ENCODE results near the gene ALDH1B1. TPM values are rescaled to one million over a fixed set of nuclear protein-coding genes. Genes with fewer than 3 reads are reported as not detected.

Gene ALDH1B1
- total RNA-seq, 2 experiments from 2014 or later: 13.5 to 16.7 TPM

GRCh38 chr9:38419181-38419580 lies 26.7 kb downstream of the ALDH1B1 start:
- Mint-ChIP-seq H3K27ac (no peak overlapping the region), H3K9me3 (ENCODE audit: low read depth) (no peaks in the 10 kb centered on the region), H3K4me1 (no peaks in the 10 kb centered on the region), H3K27me3 (peaks cover 41% of the 10 kb centered on the region), H3K4me3 (no peak overlapping the region), H3K36me3 (no peaks in the 10 kb centered on the region)
- DNase-seq: no peak
- ATAC-seq: no peak
- CTCF ChIA-PET: no interaction called here

DNA sequence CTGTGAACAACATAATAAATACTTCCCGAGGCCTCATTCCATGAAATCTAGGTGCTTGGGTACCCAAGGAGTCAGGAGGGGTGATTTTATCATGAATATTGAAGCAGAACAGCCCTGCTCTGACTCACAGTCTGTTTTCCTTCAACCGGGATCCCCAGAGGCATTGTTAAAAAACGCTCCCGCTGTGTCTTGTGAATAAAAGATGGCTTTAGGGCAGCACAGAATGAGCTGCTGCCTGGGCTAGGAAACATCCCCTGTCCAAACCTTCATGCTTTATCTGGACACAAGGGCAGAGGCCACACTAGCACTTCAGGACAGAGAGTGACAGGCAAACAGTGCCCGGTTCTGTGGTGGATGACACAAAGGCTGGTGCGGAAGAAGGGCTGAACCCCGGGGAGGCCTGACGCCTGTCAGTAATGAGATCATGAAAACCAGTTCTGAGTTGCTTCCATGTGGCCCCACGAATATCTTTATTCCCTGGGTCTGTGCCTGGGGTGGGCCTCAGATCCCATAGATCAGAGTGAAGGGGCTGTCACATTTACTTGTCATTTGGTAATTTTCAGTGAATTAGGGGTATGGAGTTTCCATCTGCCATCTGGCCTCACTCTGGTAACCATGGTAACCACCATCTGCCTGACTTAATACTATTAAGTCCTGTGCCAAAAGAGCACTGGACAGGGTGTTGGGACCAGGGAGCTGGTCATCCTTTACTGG lies 29.2 kb downstream of the ALDH1B1 start:
- CTCF ChIA-PET: no interaction called here

DNA sequence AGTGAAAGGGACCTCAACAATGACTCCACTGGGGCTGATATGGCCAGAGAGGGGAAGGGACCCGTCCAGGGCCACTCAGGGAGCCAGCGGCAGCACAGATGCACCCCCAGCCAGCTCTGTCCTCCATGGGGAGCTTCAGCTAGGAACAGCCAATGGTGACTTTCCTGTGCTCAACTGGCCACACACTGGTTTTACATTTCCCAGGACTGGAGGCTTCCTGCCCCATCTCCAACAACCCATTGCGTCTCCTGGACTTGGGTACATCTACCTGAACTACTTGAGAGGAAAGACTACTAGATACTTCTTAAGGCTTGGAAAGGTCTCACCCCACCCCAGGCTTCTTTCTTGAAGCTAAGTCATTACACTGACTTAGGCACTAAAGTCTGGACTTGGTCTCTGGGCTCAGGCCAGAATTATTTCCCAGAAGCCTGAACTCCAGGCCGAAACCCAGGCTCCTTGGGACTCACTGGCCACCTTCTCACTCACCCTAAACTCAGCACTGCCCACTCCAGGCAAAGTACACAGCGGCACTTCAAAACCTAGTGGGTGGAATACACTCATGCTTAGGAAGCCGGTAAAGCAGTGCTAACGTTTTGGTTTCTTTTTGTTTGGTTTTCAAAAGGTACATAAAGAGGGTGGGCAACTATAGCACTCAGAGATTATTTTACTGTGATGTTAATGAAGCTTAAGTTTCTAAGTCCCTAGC lies 30.2 kb downstream of the ALDH1B1 start:
- Mint-ChIP-seq H3K27ac (no peak overlapping the region), H3K9me3 (ENCODE audit: low read depth) (no peaks in the 10 kb centered on the region), H3K4me3 (no peak overlapping the region), H3K27me3 (peaks cover 64% of the 10 kb centered on the region), H3K36me3 (no peaks in the 10 kb centered on the region), H3K4me1 (peaks cover 3% of the 10 kb centered on the region)
- ATAC-seq (no peak), DNase-seq (no peak)
- CTCF ChIA-PET: no interaction called here

More for the DNA sequence above, 29.2 kb downstream of the ALDH1B1 start:
- H3K4me3 Mint-ChIP-seq: no peak overlapping the region
- no peaks in the 10 kb centered on the region for H3K9me3 Mint-ChIP-seq (ENCODE audit: low read depth)
- H3K4me1 Mint-ChIP-seq: peaks cover 3% of the 10 kb centered on the region
- H3K27ac Mint-ChIP-seq: no peak overlapping the region
- ATAC-seq: no peak
- no peaks in the 10 kb centered on the region for H3K36me3 Mint-ChIP-seq
- peaks cover 58% of the 10 kb centered on the region for H3K27me3 Mint-ChIP-seq
- DNase-seq: no peak

GRCh38 chr9:38423273-38423972 lies 30.9 kb downstream of the ALDH1B1 start:
- CTCF ChIA-PET: no interaction called here
- Mint-ChIP-seq H3K27ac (no peak overlapping the region), H3K4me1 (peaks cover 3% of the 10 kb centered on the region), H3K36me3 (no peaks in the 10 kb centered on the region), H3K9me3 (ENCODE audit: low read depth) (no peaks in the 10 kb centered on the region), H3K4me3 (no peak overlapping the region), H3K27me3 (peaks cover 68% of the 10 kb centered on the region)
- DNase-seq (no peak), ATAC-seq (no peak)

GRCh38 chr9:38423973-38424843 lies 31.7 kb downstream of the ALDH1B1 start, which contains the start of gene IGFBPL1:
IGFBPL1 (minus strand) TSS chr9:38424454; CDS start chr9:38424424, 30 bp downstream.
- Mint-ChIP-seq H3K4me3 (no peak within 1 kb of the TSS), H3K4me1 (peaks cover 3% of the 10 kb centered on the region), H3K9me3 (ENCODE audit: low read depth) (no peaks in the 10 kb centered on the region), H3K27me3 (peaks cover 62% of the 10 kb centered on the region), H3K36me3 (no peaks in the 10 kb centered on the region), H3K27ac (no peak within 1 kb of the TSS)
- DNase-seq: no peak
- ATAC-seq: peak; percentile 23
- CTCF ChIA-PET: no interaction called here

GRCh38 chr9:38424918-38425317 lies 32.4 kb downstream of the ALDH1B1 start:
- ATAC-seq (no peak), DNase-seq (no peak)
- Mint-ChIP-seq H3K4me3 (no peak overlapping the region), H3K27ac (no peak overlapping the region), H3K36me3 (no peaks in the 10 kb centered on the region), H3K4me1 (peaks cover 3% of the 10 kb centered on the region), H3K9me3 (ENCODE audit: low read depth) (no peaks in the 10 kb centered on the region), H3K27me3 (peaks cover 61% of the 10 kb centered on the region)
- CTCF ChIA-PET: no interaction called here

DNA sequence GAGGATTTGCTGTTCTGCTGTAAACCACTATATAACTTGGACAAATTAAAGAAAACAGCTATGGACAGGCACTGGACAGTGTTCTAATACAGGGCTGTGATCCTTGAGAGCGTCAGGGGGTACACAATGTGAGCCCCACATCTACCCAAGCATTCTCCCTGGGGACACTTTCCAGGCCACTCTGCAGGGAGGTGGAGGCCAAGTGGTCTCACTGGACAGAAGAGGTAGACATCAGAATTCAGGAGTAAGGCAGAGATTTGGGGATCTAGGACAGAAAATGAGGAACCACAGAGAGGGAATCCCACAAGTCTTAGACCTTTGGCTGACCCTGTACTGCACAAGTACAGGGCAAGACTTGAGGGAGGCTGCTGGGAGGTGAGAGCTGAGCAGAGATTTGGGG lies 35.6 kb downstream of the ALDH1B1 start:
- peaks cover 7% of the 10 kb centered on the region for H3K4me1 Mint-ChIP-seq
- CTCF ChIA-PET: interaction anchor here (0.9 kb wide), 1 partner anchor 11 kb away, joined by 3 read pairs; no protein-coding TSS in a partner anchor
- no peak overlapping the region for H3K4me3 Mint-ChIP-seq
- H3K9me3 Mint-ChIP-seq (ENCODE audit: low read depth): no peaks in the 10 kb centered on the region
- ATAC-seq: no peak
- H3K27ac Mint-ChIP-seq: no peak overlapping the region
- DNase-seq: no peak
- peaks cover 47% of the 10 kb centered on the region for H3K27me3 Mint-ChIP-seq
- no peaks in the 10 kb centered on the region for H3K36me3 Mint-ChIP-seq

DNA sequence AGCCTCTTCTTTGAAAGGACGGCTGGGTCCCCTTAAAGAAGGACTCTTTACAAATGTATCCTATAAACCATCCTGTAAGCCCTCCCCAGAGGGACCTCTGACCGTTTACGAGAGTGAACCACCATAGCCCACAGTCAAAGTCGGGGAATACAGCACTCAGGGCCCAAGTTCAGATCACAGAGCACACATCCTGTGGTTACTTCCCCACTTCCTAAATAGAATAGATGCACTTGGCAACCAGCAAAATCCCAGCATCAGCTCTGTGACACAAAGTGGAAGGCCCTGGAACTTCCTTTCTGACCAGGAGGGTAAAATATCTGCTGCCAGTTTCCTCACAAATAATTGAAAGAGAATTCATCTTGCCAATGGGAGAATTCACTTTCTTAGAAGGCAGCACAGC lies 38.6 kb downstream of the ALDH1B1 start:
- CTCF ChIA-PET: interaction anchor here (1.7 kb wide), 1 partner anchor 517 kb away, joined by 8 read pairs; no protein-coding TSS in a partner anchor
- ATAC-seq (no peak), DNase-seq (no peak)
- no peak overlapping the region for H3K27ac Mint-ChIP-seq
- H3K9me3 Mint-ChIP-seq (ENCODE audit: low read depth): no peaks in the 10 kb centered on the region
- H3K36me3 Mint-ChIP-seq: no peaks in the 10 kb centered on the region
- peaks cover 36% of the 10 kb centered on the region for H3K27me3 Mint-ChIP-seq
- H3K4me3 Mint-ChIP-seq: no peak overlapping the region
- peaks cover 4% of the 10 kb centered on the region for H3K4me1 Mint-ChIP-seq

- H3K27ac Mint-ChIP-seq: no peak overlapping the region
- H3K27me3 Mint-ChIP-seq: peaks cover 20% of the 10 kb centered on the region
- H3K4me1 Mint-ChIP-seq: peaks cover 4% of the 10 kb centered on the region
- H3K9me3 Mint-ChIP-seq (ENCODE audit: low read depth): no peaks in the 10 kb centered on the region
- CTCF ChIA-PET: interaction anchor here (0.7 to 1.7 kb wide), 4 partner anchors 22 to 519 kb away, joined by 3 to 8 read pairs (median 3); partner anchors contain the start of gene SHB
- H3K36me3 Mint-ChIP-seq: no peaks in the 10 kb centered on the region
- ATAC-seq (no peak), DNase-seq (no peak)
- no peak overlapping the region for H3K4me3 Mint-ChIP-seq
These were observed 40.5 kb downstream of the ALDH1B1 start for GRCh38 chr9:38432922-38433510.

GRCh38 chr9:38434365-38434764 lies 41.9 kb downstream of the ALDH1B1 start:
- H3K27ac Mint-ChIP-seq: no peak overlapping the region
- DNase-seq (no peak), ATAC-seq (no peak)
- no peaks in the 10 kb centered on the region for H3K9me3 Mint-ChIP-seq (ENCODE audit: low read depth)
- H3K27me3 Mint-ChIP-seq: peaks cover 19% of the 10 kb centered on the region
- H3K4me1 Mint-ChIP-seq: peaks cover 4% of the 10 kb centered on the region
- no peaks in the 10 kb centered on the region for H3K36me3 Mint-ChIP-seq
- CTCF ChIA-PET: interaction anchor here (1.8 kb wide), 1 partner anchor 41 kb away, joined by 3 read pairs; no protein-coding TSS in a partner anchor
- H3K4me3 Mint-ChIP-seq: no peak overlapping the region

DNA sequence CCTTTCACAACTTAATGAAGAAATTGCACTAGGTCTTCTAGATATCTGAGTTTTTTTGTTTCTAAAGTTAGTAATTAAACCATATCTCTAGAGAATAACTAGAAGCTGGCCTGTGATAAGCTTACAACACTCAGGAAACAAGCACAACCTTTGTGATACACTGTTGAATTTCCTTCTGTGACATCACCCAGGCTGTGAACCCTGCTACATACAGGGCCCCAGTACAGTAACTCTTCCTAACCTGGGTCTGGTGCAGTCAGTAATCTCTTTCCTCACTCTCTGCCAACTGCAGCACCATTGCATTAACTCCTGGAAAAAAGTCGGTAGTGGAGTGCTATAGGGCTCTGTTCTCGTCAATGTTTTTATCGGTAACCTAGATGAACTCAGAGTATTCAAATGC lies 42.4 kb downstream of the ALDH1B1 start:
- H3K4me3 Mint-ChIP-seq: no peak overlapping the region
- ATAC-seq (no peak), DNase-seq (no peak)
- CTCF ChIA-PET: interaction anchor here (1.8 kb wide), 1 partner anchor 42 kb away, joined by 3 read pairs; no protein-coding TSS in a partner anchor
- H3K27ac Mint-ChIP-seq: no peak overlapping the region
- H3K4me1 Mint-ChIP-seq: peaks cover 4% of the 10 kb centered on the region
- no peaks in the 10 kb centered on the region for H3K36me3 Mint-ChIP-seq
- peaks cover 19% of the 10 kb centered on the region for H3K27me3 Mint-ChIP-seq
- H3K9me3 Mint-ChIP-seq (ENCODE audit: low read depth): no peaks in the 10 kb centered on the region

GRCh38 chr9:38435521-38435920 lies 43.0 kb downstream of the ALDH1B1 start:
- H3K36me3 Mint-ChIP-seq: no peaks in the 10 kb centered on the region
- CTCF ChIA-PET: interaction anchor here (1.8 kb wide), 1 partner anchor 42 kb away, joined by 3 read pairs; no protein-coding TSS in a partner anchor

More at GRCh38 chr9:38435521-38435920, 43.0 kb downstream of the ALDH1B1 start:
- no peak overlapping the region for H3K27ac Mint-ChIP-seq
- DNase-seq (no peak), ATAC-seq (no peak)
- H3K9me3 Mint-ChIP-seq (ENCODE audit: low read depth): no peaks in the 10 kb centered on the region
- no peak overlapping the region for H3K4me3 Mint-ChIP-seq
- H3K27me3 Mint-ChIP-seq: peaks cover 18% of the 10 kb centered on the region
- H3K4me1 Mint-ChIP-seq: peaks cover 4% of the 10 kb centered on the region
